DMS53 treated with DMSO at 0.1 percent for 48 hours (cell line): Measurements from ENCODE around the gene KIF1A.

Experiments
- DNase-seq: peaks from one replicate; lab custom pipeline; 2025; ENCODE audit not compliant: unreplicated experiment; lab: John Stamatoyannopoulos, UW

The KIF1A gene

DNA sequence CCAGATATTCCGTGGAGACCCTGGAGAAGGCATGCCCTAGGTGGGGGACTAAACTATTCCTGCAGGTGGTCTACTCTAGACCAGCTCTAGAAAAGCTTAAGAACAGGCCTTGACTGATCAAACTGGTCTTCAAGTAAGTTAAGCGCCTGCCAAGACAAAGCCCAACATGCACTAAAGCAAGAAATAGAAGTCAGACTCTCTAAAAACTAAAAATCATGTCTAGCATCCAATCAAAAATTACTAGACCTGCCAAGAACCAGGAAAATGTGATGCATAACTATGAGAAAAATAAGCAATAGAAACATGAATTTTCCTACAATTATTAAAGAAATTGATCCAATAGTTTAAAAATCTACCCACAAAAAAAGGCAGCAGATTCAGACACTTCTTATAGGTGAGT lies 13.6 kb downstream of the KIF1A start:
- no peak for DNase-seq

DNA sequence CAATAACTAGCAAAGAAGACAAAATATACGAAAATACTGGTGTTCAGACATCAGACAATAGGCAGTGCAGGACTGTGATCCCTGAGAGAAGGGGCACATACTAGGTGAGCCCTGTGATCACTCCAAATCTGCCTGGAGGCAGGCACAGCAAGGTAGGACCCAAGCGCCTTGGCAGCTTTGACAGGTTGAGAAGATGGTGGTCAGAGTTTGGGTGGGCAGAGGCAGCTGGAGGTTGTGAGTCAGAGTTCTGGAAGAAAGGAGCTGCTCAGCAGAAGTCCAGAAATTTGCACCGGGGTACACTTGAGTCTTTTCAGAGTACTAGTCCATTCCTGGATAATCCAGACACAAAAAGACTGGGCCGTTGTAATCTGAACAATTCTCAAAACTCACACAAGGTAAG lies 14.0 kb downstream of the KIF1A start:
- DNase-seq = no peak

- DNase-seq = no peak
These were observed 16.8 kb downstream of the KIF1A start for GRCh38 chr2:240803191-240803590.

GRCh38 chr2:240799033-240799820 lies 20.8 kb downstream of the KIF1A start:
- DNase-seq = no peak

GRCh38 chr2:240798327-240798905 lies 21.6 kb downstream of the KIF1A start:
- no peak for DNase-seq

DNA sequence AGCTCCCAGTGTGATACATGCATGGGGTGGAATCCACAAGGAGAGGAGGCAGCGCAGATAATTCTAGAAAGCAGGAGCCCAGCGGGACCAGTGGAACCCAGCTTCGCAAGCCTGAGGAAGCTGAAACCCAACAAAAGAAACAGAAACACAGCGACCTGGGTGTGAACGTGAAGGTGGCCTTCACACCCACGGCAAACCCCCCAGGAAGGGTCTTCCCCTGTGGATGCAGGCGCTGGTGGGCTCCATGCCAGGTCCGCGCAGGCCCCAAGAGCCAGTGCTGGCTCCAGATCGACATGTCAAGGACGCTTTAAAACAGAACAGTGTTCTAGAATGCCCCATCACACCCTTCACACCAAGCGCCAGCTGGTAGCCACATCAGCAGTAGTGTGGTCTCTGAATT lies 22.1 kb downstream of the KIF1A start:
- DNase-seq = no peak

DNA sequence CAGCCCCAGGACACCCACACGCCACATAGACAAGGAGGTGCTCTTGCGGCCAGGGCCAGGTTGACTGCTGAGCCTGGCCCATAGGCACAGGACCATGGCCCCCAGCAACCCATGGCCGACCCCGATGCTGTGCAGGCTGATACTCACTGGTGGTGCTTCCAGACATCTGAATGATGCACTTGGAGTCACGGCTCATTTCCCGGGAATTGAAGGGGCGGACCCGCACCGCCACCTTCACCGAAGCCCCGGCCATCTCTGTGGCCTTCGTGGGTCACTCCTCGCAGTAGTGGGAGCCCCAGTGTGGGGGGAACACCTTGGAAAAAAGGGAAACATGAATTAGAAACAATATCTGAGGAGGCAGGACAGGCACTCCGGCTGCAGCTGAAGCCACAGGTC lies 22.5 kb downstream of the KIF1A start:
- DNase-seq = no peak

DNA sequence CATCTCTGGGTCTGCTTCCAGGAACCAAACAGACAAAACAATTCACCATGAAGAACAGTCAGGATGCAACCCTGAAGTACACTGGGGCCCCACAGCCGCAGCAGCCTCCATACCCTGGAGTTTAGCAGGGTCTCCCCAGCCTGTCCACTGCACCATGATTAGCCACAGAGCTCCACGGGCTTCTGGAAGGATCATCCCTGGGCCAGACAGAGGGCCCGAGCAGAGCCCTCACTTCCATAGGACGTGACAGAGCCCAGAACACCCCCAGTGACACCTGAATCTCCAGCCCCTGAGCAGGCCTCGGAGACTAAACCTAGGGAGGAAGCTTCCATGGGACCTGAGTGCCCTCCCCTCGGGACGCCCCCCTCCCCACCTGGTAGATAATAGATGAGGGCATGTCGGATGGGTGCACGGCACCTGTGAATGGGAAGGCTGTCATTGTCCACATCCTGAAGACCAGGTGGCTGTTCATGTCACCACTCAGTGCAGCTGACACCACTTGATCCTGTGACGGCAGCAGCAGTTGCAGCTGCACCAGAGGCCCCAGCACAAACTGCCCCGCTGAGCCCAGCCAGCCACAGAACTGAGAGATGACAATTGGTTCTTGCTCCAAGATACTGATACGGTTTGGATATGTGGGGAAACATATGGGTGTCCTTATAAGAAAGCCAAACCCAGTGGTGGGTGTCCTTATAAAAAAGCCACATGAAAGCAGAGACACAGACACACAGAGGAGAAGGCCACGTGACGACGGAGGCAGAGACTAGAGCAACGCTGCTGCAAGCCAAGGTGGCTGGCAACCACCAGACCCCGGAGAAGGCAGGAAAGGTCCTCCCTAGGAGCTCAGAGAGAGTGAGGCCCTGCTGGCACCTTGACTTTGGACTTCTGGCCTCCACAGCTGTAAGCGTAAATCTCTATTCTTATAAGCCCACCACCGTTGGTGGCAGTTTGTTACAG lies 23.2 kb downstream of the KIF1A start:
- DNase-seq = peak; percentile 21

GRCh38 chr2:240795916-240796510 lies 24.0 kb downstream of the KIF1A start:
- DNase-seq = no peak

DNA sequence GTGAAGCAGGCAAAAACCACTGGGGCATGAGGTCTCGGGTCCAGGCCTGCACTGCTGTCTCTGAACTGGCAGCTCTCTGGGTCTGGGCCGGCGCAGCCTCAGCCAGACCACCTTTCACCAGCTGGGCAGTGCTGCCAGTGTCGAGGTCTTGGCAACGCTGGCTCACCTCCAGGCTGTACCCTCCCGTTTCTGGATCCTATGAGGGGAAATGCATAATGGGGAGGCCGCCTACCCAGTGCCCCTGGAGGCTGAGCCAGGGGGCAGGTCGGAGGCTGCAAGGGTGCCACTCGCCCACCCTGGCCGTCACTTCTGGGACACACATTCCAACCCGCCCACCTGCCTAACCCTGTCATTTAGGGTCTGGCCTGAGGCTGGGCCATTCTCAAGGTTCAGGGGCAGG lies 24.6 kb downstream of the KIF1A start:
- DNase-seq = no peak

GRCh38 chr2:240794178-240794721 lies 25.8 kb downstream of the KIF1A start:
- no peak for DNase-seq

GRCh38 chr2:240793313-240794177 lies 26.5 kb downstream of the KIF1A start:
- DNase-seq = no peak

- DNase-seq = no peak
These were observed 27.2 kb downstream of the KIF1A start for GRCh38 chr2:240792629-240793312.

DNA sequence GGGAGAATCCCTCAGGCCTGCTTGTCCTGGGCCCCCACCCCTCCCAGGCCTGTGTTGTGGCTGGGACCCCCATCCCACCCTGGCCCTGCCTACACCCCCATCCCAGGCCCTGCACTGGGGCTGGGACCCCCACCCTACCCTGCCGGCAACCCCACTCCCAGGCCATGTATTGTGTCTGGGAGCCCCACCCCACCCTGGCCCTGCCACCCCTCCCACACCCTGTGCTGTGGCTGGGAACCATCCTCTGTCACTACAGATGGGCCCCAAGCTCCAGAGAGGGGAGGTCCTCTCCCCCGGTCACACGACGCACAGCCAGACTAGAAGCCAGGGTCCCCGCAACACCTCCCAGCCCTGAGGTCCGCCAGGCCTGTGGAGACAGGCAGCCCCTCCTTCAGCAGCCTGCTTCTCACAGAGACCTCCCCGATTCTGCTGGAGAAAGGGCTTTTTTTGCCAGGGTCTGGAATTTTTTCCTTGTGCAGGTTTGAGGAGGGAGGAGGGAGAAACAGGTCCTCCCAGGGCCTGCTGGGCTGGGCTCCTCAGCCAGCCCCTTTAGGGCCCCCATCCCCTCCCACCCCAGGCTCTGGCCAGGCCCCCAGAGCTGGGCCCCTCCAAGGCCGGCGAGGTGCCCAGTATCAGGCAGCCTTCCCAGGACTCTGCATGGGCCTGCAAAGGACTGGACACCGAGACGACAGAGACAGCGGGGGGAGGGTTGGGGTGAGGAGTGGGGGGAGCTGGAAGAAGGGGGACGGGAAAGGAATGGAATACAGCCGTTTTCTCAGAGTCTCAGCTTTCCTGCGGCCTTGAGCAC lies 28.0 kb downstream of the KIF1A start:
- DNase-seq = no peak

DNA sequence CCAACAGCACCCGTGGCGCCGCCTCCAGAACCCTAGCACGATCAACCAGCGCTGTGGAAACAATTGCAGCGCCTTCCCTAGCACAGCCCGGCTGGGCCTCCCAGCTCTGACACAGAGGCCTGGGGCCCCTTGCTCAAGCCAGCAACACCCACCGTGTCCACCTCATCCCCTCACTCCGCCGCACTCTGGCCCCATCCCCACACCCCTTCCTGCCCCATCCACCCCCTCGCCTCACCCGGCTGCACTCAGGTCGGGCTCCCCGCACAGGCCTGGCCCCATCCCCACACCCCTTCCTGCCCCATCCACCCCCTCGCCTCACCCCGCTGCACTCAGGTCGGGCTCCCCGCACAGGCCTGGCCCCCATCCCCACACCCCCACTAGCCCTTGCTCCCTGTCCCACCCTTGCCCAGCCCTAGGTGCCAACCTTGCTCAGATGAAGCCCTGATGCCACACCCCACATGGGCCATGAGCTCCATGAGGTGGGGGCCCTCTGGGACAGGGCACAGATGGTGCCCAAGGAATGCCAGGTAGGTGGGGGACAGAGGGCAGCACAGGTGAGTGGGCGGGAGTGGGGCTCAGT lies 28.7 kb downstream of the KIF1A start:
- no peak for DNase-seq

GRCh38 chr2:240790370-240791220 lies 29.4 kb downstream of the KIF1A start:
- no peak for DNase-seq
